Motor neuron (in vitro differentiated cells): ENCODE data around the gene RAP1A. TPM values are rescaled to one million over a fixed set of nuclear protein-coding genes. Genes with fewer than 3 reads are reported as not detected.

Source experiments
- ATAC-seq, 8 experiments: fragments of 200-7000 bp; cut with Tn5 transposase; replicated peaks in 6 of 8; 2 replicates each; pipeline ENCODE4 v1.8.0; 2021; ENCODE audit warnings: mild to moderate bottlenecking in 8 of 8, moderate library complexity in 8 of 8
- H3K27ac ChIP-seq, 2 donors: fragments of 250-450 bp; sonication (Bioruptor Pico); 2 replicates each; pipeline ENCODE4 v1.9.0; 2021; ENCODE audit warnings: antibody characterized with exemption in 2 of 2, mild to moderate bottlenecking in 2 of 2, moderate library complexity in 1 of 2
- H3K4me1 ChIP-seq, 2 donors: fragments of 250-450 bp; sonication (Bioruptor Pico); replicated peaks in 1 of 2; 2 replicates each; pipeline ENCODE4 v1.6.1; 2021; ENCODE audit warnings: antibody characterized with exemption in 2 of 2, mild to moderate bottlenecking in 2 of 2, moderate library complexity in 1 of 2
- H3K4me3 ChIP-seq, 5 donors: fragments of 250-450 bp; sonication (Bioruptor Pico); 2 replicates each; pipeline ENCODE4 v1.9.0; 2021; ENCODE audit warnings: antibody characterized with exemption in 5 of 5, mild to moderate bottlenecking in 5 of 5, moderate library complexity in 4 of 5
- WGBS, 10 experiments: fragments of 450-650 bp; shearing (Covaris generic); methylation state at CpG; one replicate each; pipeline ENCODE4 v1.0.0; 2022; 5-methylcytosine and 5-hydroxymethylcytosine counted together
- in situ Hi-C, 9 experiments: fragments of 400-800 bp; cut with MboI; loops; one replicate each; pipeline ENCODE4 v1.15.0; 2021; ENCODE audit warnings: low sequenced_read_pairs in 9 of 9, low pct_unique_long_range_greater_than_20kb in 2 of 9; ENCODE audit not compliant: unreplicated experiment in 9 of 9
- total RNA-seq, 8 experiments: library from RNA; unstranded; fragments of 300-600 nt; gene quantifications; 2 replicates each; pipeline versions ENCODE4 v1.2.3 to v1.2.4, GENCODE V29; 2022

RAP1A gene
- total RNA-seq, 8 experiments from 2014 or later = 15.2 to 42.6 (median 26.3) TPM

GRCh38 chr1:111699268-111699667 is 79.7 kb downstream of the RAP1A start:
- no peak overlapping the region for H3K4me3 ChIP-seq
- H3K27ac ChIP-seq = no peak overlapping the region
- ATAC-seq = no peak
- in situ Hi-C loops = no loop called here
- H3K4me1 ChIP-seq = no peaks in the 10 kb centered on the region

DNA sequence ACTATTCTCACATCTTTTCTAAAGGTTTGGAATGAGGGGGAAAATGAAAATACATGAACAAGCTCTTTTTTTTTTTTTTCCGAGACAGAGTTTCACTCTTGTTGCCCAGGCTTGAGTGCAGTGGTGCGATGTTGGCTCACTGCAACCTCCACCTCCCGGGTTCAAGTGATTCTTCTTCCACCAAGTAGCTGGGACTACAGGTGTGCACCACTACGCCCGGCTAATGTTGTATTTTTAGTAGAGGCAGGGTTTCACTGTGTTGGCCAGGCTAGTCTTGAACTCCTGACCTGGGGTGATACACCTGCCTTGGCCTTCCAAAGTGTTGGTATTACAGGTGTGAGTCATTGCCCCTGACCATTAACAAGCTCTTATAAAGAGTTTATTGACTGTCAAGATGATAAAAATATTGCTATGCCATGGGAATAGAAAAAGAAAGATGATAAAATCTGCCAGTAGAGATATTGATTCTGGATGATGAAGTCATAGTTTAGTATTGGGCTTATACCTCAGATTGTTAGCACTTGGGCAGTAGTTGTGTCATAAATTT is 83.0 kb downstream of the RAP1A start:
- ATAC-seq = no peak
- H3K4me1 ChIP-seq = no peaks in the 10 kb centered on the region
- in situ Hi-C loops = no loop called here
- H3K4me3 ChIP-seq = no peak overlapping the region
- no peak overlapping the region for H3K27ac ChIP-seq
- 85 to 100% (median 98%) methylated on average over 1 to 5 of the region's 5 CpGs; no CpG with 5 or more reads in 3 of the 10 experiments for WGBS, 10 experiments

DNA sequence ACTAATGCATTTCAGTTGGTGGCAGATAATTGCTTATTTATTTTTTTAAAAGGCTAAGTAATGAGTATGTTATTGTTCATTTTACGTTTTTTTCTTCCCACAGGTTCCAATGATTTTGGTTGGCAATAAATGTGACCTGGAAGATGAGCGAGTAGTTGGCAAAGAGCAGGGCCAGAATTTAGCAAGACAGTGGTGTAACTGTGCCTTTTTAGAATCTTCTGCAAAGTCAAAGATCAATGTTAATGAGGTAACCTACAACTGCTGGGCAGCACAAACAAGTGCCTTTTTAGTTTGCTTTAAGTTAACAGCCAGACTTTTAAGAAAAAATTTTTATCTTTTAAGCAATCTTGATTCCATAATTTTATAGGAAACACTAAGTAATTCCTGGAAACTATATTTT is 84.7 kb downstream of the RAP1A start:
- no peak overlapping the region for H3K27ac ChIP-seq
- WGBS, 10 experiments = 63 to 100% (median 85%) methylated on average over 1 to 2 of the region's 2 CpGs
- in situ Hi-C loops = no loop called here
- ATAC-seq = no peak
- H3K4me1 ChIP-seq = no peaks in the 10 kb centered on the region
- no peak overlapping the region for H3K4me3 ChIP-seq

GRCh38 chr1:111704776-111705175 is 85.2 kb downstream of the RAP1A start:
- in situ Hi-C loops = no loop called here
- ATAC-seq = no peak
- Histone ChIP-seq H3K4me3 (no peak overlapping the region), H3K4me1 (no peaks in the 10 kb centered on the region), H3K27ac (no peak overlapping the region)

DNA sequence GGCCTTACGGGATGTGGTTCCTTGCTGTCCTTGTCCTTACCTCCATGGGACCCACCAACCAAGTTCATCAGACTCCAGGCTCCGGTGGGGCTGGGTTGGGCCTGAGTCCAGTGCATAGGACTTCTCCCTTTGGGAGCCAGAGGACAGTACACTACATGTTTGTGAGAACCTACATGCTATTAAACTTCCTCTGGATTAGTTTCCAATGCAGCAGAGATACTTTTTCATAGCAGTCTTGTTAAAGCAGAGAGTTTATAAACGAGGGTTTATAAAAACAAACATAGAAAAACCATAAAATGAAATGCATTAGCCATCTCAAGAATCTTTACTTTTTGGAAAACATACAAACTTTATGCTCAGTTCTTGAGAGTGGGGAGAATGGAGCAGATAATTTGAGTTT is 86.3 kb downstream of the RAP1A start:
- no peak for ATAC-seq
- Histone ChIP-seq H3K4me1 (no peaks in the 10 kb centered on the region), H3K4me3 (no peak overlapping the region), H3K27ac (no peak overlapping the region)
- in situ Hi-C loops = no loop called here
- WGBS, 10 experiments = 60 to 100% (median 88%) methylated on average over 1 to 3 of the region's 3 CpGs; no CpG with 5 or more reads in 2 of the 10 experiments

GRCh38 chr1:111706921-111707320 is 87.3 kb downstream of the RAP1A start:
- Histone ChIP-seq H3K27ac (no peak overlapping the region), H3K4me1 (no peaks in the 10 kb centered on the region), H3K4me3 (no peak overlapping the region)
- in situ Hi-C loops = no loop called here
- ATAC-seq = no peak
- WGBS, 10 experiments = 17 to 100% (median 82%) methylated on average over 1 to 2 of the region's 2 CpGs

GRCh38 chr1:111707906-111708305 is 88.3 kb downstream of the RAP1A start:
- in situ Hi-C loops = no loop called here

GRCh38 chr1:111709986-111710385 is 90.4 kb downstream of the RAP1A start:
- in situ Hi-C loops = no loop called here
- ATAC-seq = no peak
- no peaks in the 10 kb centered on the region for H3K4me1 ChIP-seq
- no peak overlapping the region for H3K27ac ChIP-seq
- no peak overlapping the region for H3K4me3 ChIP-seq
- WGBS, 10 experiments = 0 to 100% (median 89%) methylated on average over 1 of the region's 1 CpG; no CpG with 5 or more reads in 3 of the 10 experiments

More at GRCh38 chr1:111707906-111708305, 88.3 kb downstream of the RAP1A start:
- no peak for ATAC-seq
- no peaks in the 10 kb centered on the region for H3K4me1 ChIP-seq
- WGBS, 10 experiments = 20 to 98% (median 86%) methylated on average over 1 to 9 of the region's 9 CpGs; no CpG with 5 or more reads in 1 of the 10 experiments
- no peak overlapping the region for H3K27ac ChIP-seq
- no peak overlapping the region for H3K4me3 ChIP-seq

DNA sequence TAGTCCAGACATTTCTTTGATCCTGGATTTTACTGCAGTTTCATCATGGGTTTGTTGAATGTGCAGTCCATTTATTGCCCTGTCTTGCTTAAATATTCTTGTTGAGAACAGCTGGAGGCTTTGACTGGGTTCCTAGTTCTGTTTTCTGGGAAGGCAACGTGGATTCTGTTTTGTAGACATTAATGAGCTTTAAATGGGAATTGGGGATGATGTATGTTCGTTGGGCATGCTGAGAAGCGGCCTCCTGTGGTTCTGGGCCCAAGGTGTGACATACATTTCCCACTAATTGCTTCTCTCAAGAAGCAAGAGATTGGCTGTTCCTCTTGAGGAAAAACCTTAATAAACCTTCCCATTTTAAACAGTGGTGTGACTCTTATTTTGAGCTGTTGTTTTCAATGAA is 96.7 kb downstream of the RAP1A start:
- Histone ChIP-seq H3K27ac (no peak overlapping the region), H3K4me3 (no peak overlapping the region), H3K4me1 (no peaks in the 10 kb centered on the region)
- 6 to 100% (median 68%) methylated on average over 1 to 3 of the region's 3 CpGs; no CpG with 5 or more reads in 1 of the 10 experiments for WGBS, 10 experiments
- in situ Hi-C loops = no loop called here
- peak in 1 of 8 experiments; percentile 18 for ATAC-seq

DNA sequence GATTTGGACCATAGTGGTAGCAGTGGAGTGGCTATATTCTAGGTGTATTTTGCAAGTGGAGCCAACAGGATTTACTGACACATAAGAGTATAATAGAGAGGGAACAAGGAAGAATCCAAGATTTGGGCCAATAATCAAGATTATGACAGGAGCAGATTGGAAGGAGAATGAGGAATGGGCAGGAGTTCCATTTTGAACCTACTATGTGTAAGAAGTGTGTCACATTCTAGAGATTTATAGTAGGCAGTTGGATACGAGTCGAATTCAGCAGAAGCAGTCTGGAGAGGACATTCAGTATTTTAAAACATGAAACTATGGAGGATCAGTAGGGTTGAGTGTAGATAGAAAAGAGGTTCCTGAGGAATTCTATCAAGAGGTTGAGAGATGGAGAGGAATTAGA is 97.9 kb downstream of the RAP1A start:
- Histone ChIP-seq H3K27ac (no peak overlapping the region), H3K4me1 (no peaks in the 10 kb centered on the region), H3K4me3 (no peak overlapping the region)
- WGBS, 10 experiments = 80 to 100% (median 100%) methylated on average over 2 of the region's 2 CpGs; no CpG with 5 or more reads in 5 of the 10 experiments
- no peak for ATAC-seq
- in situ Hi-C loops = no loop called here

DNA sequence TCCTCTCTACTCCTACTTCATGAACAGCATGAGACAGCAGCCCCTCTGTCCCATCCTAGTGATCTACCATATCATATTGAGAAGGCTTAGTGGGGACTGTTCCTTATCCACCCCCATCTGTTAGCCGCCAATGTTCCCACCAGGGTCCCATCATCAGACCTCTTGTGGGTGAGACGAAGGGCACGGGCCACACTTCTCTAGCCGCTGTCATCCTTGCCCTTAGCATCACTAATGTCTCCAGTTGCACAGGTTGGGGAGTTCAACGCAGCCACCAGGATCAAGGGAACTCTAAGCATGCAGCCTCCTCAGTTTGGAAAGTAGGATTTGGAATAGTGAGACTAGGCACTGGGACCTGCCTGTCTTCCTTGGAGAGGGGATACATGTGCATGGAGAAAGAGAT is 99.5 kb downstream of the RAP1A start:
- H3K4me3 ChIP-seq = no peak overlapping the region
- H3K27ac ChIP-seq = no peak overlapping the region
- WGBS, 10 experiments = 83 to 100% (median 94%) methylated on average over 2 to 4 of the region's 5 CpGs; no CpG with 5 or more reads in 6 of the 10 experiments
- no peak for ATAC-seq
- H3K4me1 ChIP-seq = no peaks in the 10 kb centered on the region
- in situ Hi-C loops = no loop called here

DNA sequence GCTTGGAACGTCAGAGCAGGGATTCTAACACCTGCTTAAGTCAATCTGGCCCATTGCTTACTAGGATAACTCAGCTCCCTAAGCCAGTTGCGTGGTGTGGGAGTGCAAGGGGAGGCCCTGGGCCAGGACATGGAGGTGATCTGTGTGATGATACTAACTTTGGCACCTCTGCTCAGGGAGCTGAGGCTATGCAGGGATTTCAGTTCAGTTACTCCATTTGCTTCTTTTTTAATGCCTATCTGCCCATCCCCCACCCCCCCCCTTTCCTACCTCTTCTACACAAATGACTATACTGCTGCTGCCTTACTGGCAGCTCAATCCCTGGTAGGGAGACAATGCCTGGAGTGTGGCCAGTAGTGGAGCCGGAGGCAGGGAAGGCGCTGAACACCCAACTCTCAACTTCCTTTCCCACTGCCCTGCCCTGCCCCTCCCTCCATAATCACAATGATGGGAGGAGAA is 100.1 kb downstream of the RAP1A start:
- no peak for ATAC-seq
- Histone ChIP-seq H3K4me3 (no peak overlapping the region), H3K27ac (no peak overlapping the region), H3K4me1 (peaks cover 0 to 2% of the 10 kb centered on the region in 2 donors)
- in situ Hi-C loops = no loop called here
- WGBS, 10 experiments = 60 to 90% (median 67%) methylated on average over 1 to 4 of the region's 4 CpGs; no CpG with 5 or more reads in 5 of the 10 experiments

DNA sequence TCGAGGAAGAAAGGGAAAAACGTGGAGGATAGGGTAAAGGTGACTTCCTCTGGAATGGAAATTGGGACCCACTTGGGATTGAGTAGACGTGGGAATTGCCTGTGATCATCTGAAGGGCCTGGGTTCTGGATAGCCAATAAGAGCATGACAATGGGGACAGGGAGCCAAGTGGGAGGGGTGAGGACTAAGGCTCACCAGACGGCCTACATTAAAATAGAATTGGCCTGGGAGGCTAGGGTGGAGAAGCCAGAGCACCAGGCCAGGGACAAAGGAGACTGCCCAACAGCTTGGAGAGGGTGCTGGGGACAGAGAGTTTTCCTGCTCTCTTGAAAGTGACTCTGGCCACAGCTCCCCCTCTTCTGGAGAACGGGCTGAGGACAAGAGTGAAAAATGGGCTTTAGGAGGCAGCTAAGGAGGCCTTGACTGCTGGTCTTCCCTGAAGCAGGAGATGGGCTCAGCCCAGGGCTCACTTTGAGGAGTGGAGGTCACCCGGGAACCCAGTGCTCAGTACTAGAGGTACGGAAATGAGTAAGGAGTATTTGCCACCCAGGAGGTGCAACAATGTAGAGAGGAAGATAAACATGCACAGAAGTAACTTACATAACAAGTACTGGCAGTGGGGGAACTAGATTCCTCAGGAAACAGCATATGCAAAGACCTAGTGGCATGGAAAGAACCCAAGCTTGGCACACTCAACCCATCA is 100.8 kb downstream of the RAP1A start:
- 53 to 100% (median 79%) methylated on average over 1 to 7 of the region's 7 CpGs; no CpG with 5 or more reads in 2 of the 10 experiments for WGBS, 10 experiments
- in situ Hi-C loops = no loop called here
- H3K4me1 ChIP-seq = peaks cover 3 to 9% of the 10 kb centered on the region in 2 donors
- peak in 2 of 8 experiments; percentile 37 to 50 for ATAC-seq
- H3K4me3 ChIP-seq = no peak overlapping the region
- H3K27ac ChIP-seq = no peak overlapping the region
